ENCODE data around the gene PTEN. TPM values are rescaled to one million over a fixed set of nuclear protein-coding genes. Genes with fewer than 3 reads are reported as not detected.

PTEN gene
- total and polyA plus RNA-seq, 2 experiments from 2014 or later, result 20.8 to 64.0 TPM

GRCh38 chr10:87849001-87849400 is 14.4 kb upstream of the PTEN start (continued):
- TF ChIP-seq REST (IDR thresholded peaks at IDR 0.05; ENCODE audit: unreplicated experiment) (no peak), NANOG (IDR thresholded peaks at IDR 0.05; ENCODE audit: borderline replicate concordance) (no peak), ZNF114 (CRISPR knock-in tag; IDR thresholded peaks at IDR 0.05) (no peak)

DNA sequence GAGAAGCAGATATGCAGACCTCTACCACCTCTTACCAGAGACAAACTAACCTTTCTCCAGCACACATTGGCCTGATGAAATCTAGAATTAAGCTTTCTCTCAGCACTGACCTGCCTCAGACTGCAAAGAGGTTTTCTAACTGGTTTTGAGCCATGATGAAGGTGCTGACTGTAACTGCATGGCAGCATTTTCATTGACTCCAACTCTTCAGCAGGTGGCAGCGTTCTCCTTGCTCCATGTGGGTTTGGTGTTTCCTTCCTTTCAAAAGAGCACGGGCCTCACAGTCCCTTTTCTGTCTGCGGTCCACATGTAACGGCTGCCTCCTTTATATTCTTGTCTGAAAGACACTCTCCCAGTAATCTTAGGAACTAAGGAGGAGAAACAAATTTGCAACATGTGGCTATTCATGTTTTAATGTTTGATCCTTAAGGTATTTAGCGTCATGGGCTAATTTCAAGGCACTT is 12.7 kb upstream of the PTEN start:
- TF ChIP-seq ZNF114 (CRISPR knock-in tag; IDR thresholded peaks at IDR 0.05) (no peak), CTCF (conservative IDR thresholded peaks at IDR 0.05; ENCODE audit: low read depth in 2 of 2) (peak; percentile 71 to 99), ZNF462 (CRISPR knock-in tag; IDR thresholded peaks at IDR 0.05) (no peak), STAT1 (IDR thresholded peaks at IDR 0.05; ENCODE audit: unreplicated experiment) (no peak), REST (IDR thresholded peaks at IDR 0.05; ENCODE audit: unreplicated experiment) (no peak)
- Histone ChIP-seq H3K27me3 (ENCODE audit: insufficient read depth) (no peaks in the 10 kb centered on the region), H4K20me1 (replicated peaks; ENCODE audit: insufficient read depth) (no peaks in the 10 kb centered on the region), H2AFZ (peak overlapping the region; percentile 83), H3K79me2 (replicated peaks; ENCODE audit: insufficient read depth) (no peaks in the 10 kb centered on the region), H3K27ac (ENCODE audit: low read depth) (no peak overlapping the region), H3K4me3 (no peak overlapping the region), H3K36me3 (ENCODE audit: insufficient read depth) (no peaks in the 10 kb centered on the region), H3K9me2 (ENCODE audit: insufficient read depth) (no peaks in the 10 kb centered on the region), H3K4me1 (ENCODE audit: insufficient read depth) (0 out of 2 replicates have a peak, but pooled peaks cover 12% of the 10 kb centered on the region), H3F3A (replicated peaks; ENCODE audit: low read depth) (no peaks in the 10 kb centered on the region), H3K4me2 (no peak overlapping the region)
- ATAC-seq (peak; percentile 99), DNase-seq (ENCODE audit: low spot score) (peak; percentile 89)
- Mint-ChIP-seq H3K27me3 (ENCODE audit: insufficient read depth, low read depth, poor library complexity) (no peaks in the 10 kb centered on the region), H3K4me1 (peaks cover 14% of the 10 kb centered on the region), H3K4me3 (no peak overlapping the region), H3K9me3 (no peaks in the 10 kb centered on the region; the same call in 1 of the 3 replicates), H3K36me3 (ENCODE audit: low read depth) (no peaks in the 10 kb centered on the region), H3K27ac (no peak overlapping the region)

Measured in GM23338 (cell line).